Stimulated activated CD4-positive, alpha-beta T cell treated with anti-CD3 and anti-CD28 coated beads, Interleukin-15, amount 100 ng/mL, for 1 hour (primary cell): ENCODE data around the gene TBX3.

ENCODE experiments used
- DNase-seq, 2 donors: peaks; one replicate each; pipeline ENCODE4 v3.0.0-alpha.2; 2020; ENCODE audit warnings: low read depth in 1 of 2, low spot score in 1 of 2

TBX3 gene

GRCh38 chr12:114697243-114697716, 13.3 kb upstream of the TBX3 start:
- DNase-seq: no peak

DNA sequence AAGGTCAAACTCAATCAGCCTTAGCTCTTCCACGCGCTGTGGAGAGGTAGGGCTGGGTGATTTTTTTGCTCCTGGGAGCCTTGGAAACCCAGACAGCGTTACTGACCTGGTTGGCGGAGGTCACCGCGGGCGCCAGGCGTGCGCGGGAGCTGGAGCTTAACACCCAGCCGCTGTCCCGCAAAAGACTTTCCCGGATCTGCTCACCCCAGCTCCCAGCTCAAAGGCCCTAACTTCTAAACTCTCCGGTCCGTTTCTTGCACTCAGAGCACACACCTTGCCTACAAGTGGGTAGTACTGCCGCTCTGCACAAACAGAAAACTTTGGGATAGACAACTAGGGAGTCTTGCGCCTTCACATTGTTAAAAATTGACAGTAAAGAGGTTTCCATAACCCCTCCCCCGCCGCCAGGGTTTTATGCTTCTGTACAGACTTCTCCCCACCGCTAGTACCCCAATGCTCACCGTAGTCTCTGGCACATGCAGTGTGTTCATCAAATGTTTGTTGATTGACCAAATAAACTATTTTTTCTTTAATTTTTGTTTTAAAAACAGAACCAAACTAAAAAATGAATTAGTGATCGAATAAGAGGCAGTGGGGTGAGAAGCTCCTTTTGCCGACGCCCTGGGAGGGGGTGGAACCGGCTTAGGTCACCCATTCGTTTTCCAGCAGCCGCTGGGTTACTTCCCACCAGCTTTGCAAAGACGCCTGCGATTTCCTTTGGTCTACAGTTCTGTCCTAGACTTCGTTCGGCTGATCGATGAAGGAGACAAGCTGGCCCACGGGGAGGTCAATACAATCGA, 12.7 kb upstream of the TBX3 start:
- DNase-seq: no peak

- no peak for DNase-seq
These were observed 11.3 kb upstream of the TBX3 start for GRCh38 chr12:114695305-114695592.

- DNase-seq: no peak
These were observed 10.7 kb upstream of the TBX3 start for GRCh38 chr12:114694436-114695304.

DNA sequence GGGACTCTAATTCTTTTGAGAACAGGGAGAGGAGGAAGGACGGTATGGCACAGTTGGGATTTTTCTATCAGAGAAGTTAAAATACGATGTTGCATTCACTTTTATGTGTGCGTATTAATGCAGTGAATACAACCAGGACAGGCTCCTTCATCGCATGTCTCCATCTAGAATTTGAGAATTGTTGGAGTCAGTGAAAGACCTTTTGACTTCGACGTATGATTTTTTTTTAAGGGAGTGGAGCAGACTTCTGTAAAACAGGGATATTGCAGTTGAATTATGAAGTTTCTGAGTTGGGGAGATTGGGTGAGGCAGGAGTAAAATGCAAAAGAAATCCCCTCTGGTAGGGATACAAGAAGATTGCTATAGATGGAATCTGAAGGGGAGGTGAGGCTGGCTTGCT, 9.6 kb upstream of the TBX3 start:
- no peak for DNase-seq

- DNase-seq: no peak
These were observed 9.1 kb upstream of the TBX3 start for GRCh38 chr12:114693059-114693531.

GRCh38 chr12:114692186-114693058, 8.4 kb upstream of the TBX3 start:
- DNase-seq: no peak

GRCh38 chr12:114691763-114692185, 7.8 kb upstream of the TBX3 start:
- DNase-seq: no peak

- DNase-seq: no peak
These were observed 7.2 kb upstream of the TBX3 start for GRCh38 chr12:114691196-114691595.

GRCh38 chr12:114690267-114691135, 6.5 kb upstream of the TBX3 start:
- no peak for DNase-seq

- DNase-seq: no peak
These were observed 5.4 kb upstream of the TBX3 start for GRCh38 chr12:114689075-114689994.

DNA sequence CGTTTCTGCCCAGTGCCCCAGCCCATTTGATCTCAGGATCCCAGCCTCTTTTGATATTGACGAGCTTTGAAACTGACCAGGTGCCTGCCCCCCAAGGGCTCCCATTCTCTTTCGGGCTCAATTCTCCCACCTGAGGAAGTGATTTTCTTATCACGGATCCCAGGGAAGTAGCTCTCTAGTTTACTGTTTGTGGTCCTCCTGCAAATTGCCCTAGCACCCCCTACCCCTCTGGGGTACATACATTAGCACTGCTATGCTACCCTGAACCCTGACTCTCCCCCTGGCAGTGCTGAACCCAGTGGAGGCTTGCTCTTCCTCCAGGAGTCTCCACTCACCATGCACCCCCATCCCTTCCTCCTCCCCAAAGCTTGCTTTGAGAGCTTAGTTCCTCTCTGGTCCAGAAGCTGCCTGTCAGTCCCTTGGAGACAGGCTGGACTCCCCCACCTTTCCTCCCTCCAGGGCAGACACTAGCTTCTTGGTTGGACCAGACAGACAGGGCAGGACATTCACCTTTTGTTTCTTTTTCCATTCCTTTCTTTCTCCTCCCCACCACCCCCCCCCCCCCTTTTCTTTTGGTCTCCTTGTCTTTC, 4.4 kb upstream of the TBX3 start:
- DNase-seq: no peak

- no peak for DNase-seq
These were observed 3.8 kb upstream of the TBX3 start for GRCh38 chr12:114687802-114688201.

DNA sequence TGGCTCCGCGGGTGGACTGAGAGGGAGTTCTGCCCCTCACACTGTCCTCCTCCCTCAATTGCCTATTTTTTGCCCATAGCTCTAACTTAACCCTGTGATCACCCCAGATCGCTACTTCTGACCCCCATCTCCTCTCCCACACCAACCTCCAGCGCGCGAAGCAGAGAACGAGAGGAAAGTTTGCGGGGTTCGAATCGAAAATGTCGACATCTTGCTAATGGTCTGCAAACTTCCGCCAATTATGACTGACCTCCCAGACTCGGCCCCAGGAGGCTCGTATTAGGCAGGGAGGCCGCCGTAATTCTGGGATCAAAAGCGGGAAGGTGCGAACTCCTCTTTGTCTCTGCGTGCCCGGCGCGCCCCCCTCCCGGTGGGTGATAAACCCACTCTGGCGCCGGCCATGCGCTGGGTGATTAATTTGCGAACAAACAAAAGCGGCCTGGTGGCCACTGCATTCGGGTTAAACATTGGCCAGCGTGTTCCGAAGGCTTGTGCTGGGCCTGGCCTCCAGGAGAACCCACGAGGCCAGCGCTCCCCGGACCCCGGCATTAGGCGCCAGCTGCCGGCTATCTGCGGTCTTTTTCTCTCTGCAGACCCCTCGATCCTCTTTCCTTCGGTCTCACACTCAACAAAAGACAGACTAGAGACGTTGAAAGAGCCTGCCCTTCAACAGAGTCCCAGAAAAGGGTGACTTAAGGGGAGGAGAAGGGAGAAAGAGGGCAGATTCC, 3.0 kb upstream of the TBX3 start:
- no peak for DNase-seq

- no peak for DNase-seq
These were observed 2.4 kb upstream of the TBX3 start for GRCh38 chr12:114686426-114686772.

- DNase-seq: no peak
These were observed 1.9 kb upstream of the TBX3 start for GRCh38 chr12:114685869-114686268.

DNA sequence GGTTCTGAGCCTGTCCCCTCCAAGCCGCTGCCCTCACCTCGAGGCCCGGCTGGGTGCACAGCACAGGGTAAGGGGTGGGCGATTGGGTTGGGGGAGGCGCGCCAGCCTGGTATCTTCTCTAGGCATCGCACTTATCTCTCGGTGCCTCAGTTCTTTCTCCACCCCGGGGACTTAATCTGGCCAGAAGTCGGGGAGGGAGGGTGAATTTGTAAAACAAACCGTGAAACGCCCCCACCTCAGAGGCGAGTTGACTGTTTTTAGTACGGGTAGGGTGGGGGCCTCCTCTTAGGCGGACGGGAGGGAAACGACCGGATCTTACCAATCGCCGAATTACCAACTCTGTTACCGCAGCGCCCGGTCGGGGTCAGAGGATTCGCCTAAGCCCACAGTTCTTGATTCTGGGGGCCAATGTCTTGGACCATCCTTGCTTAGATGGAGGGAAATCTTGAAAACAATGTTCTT, 1.4 kb upstream of the TBX3 start:
- no peak for DNase-seq

DNA sequence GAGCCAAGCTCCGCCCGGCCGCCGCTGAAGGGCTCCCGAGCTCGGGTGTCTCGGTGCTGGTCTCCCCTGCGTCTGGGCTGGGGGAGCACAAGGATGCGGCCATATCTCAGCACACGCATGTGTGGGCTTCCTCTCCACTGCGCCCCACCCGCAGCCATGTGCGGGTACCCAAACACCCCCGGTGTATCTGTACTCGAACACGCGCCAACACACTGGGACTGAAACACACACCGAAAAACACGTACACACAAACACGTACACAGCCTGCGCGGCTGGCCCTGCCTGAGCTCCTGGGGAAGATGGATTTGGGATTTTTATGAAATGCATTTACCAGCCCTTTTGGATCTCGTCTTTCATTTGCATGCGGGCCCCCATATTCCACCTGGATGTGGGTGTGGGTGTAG, 897 bp upstream of the TBX3 start:
- no peak for DNase-seq
